ENCODE measurements around the gene LTF.

Gene LTF

DNA sequence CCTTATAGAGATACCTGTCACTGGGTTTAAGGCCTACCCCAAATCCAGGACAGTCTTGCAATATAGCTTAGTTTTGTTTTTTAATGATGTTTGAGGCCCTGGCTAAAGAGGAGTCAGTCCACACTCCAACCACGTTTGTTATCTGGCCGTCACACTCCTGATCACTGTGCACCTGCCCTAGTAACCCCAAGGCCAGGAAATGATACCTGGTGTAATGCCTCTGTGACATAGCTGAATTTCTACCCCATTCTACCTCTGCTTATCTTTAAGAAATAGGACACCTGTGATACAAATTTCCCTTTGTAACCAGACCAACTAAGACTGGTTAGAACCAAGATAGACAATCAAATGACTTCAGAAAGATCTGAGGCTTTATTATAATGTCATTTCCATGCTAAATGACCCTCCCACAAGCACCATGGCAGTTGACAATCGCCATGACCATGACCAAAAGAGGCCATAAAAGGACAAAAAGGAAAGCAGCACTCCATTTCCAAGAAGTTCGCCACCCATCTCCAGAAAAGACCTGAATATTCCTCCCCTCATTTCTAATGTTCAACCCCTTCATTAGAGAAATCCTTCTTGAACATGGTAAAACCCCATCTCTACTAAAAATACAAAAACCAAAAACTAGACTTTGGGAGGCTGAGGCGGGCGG is 28.3 kb upstream of the LTF start:
- no peaks in the 10 kb centered on the region for H3K79me2 ChIP-seq (ENCODE audit: low read length)
- H3K4me1 ChIP-seq (ENCODE audit: low read length), result peaks cover 5% of the 10 kb centered on the region
- no peak overlapping the region for H3K4me2 ChIP-seq (ENCODE audit: low read length)
- H3K4me3 ChIP-seq (ENCODE audit: low read length), result no peak overlapping the region
- no peak for TF ChIP-seq EZH2phosphoT487 (IDR thresholded peaks at IDR 0.05; ENCODE audit: low read depth)
- TF ChIP-seq CTCF (IDR thresholded peaks at IDR 0.05; ENCODE audit: low read depth, low read length), result no peak
- peaks cover 33% of the 10 kb centered on the region for H3K27me3 ChIP-seq (ENCODE audit: low read depth, low read length)
- H3K9ac ChIP-seq (ENCODE audit: low read length), result no peak overlapping the region
- no peaks in the 10 kb centered on the region for H3K36me3 ChIP-seq (replicated peaks; ENCODE audit: low read depth, low read length)
- H2AFZ ChIP-seq (ENCODE audit: low read depth, low read length), result no peak overlapping the region
- no peak overlapping the region for H3K27ac ChIP-seq (ENCODE audit: low read length)
- H3K9me3 ChIP-seq (ENCODE audit: insufficient read depth, low read length), result no peaks in the 10 kb centered on the region
- H4K20me1 ChIP-seq (ENCODE audit: insufficient read depth, low read length), result no peaks in the 10 kb centered on the region

DNA sequence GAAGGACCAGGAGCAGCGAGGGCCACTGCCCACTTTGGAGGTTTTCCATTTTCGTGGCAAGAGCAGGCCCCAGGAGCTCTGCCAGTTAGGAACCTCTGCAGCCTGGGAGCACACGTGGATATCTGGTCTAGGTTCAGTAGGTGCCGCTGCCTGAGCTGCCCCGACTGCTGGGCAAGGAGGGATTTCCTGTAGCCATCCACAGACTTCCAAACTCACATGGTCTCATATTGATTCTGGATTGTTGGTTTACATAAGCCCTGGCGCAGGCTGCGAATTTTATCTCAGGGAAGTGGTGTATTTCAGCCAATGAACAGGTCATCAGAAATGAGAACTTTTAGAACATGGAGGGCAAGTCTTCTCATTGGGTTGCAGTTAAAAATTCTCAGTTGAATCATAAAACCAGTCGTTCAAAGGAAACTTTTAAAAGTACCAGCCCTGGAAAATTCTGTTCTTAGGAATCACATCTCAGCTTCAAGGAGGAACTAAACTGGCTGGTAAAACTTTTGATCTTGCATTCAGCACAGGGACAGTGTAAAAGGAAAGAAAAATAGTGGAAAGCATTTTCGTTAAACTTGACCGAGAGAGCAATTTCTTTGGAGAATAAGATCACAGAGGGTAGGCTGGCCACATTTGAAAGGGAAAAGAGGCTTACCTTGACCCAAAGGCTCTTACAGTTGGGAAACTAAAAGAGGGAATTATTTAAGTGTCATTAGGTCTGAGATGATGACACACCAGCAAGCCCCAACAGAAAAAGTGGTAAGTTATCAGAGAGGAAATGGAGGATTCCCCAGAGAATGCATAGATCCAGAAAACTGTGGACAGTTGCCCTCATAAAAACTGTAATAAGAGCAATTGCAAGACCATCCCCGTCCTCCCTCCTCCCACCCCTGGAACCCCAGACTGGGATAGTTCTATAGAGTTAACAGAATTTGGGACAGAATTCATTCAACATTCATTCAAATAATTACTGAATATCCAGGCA is 26.7 kb upstream of the LTF start:
- Histone ChIP-seq H2AFZ (ENCODE audit: low read depth, low read length) (no peak overlapping the region), H4K20me1 (ENCODE audit: insufficient read depth, low read length) (no peaks in the 10 kb centered on the region), H3K4me2 (ENCODE audit: low read length) (no peak overlapping the region), H3K27ac (ENCODE audit: low read length) (no peak overlapping the region), H3K9ac (ENCODE audit: low read length) (no peak overlapping the region), H3K9me3 (ENCODE audit: insufficient read depth, low read length) (no peaks in the 10 kb centered on the region), H3K4me1 (ENCODE audit: low read length) (peaks cover 5% of the 10 kb centered on the region), H3K4me3 (ENCODE audit: low read length) (no peak overlapping the region), H3K79me2 (ENCODE audit: low read length) (no peaks in the 10 kb centered on the region), H3K36me3 (replicated peaks; ENCODE audit: low read depth, low read length) (no peaks in the 10 kb centered on the region), H3K27me3 (ENCODE audit: low read depth, low read length) (peaks cover 42% of the 10 kb centered on the region)
- TF ChIP-seq CTCF (IDR thresholded peaks at IDR 0.05; ENCODE audit: low read depth, low read length) (no peak), EZH2phosphoT487 (IDR thresholded peaks at IDR 0.05; ENCODE audit: low read depth) (no peak)

DNA sequence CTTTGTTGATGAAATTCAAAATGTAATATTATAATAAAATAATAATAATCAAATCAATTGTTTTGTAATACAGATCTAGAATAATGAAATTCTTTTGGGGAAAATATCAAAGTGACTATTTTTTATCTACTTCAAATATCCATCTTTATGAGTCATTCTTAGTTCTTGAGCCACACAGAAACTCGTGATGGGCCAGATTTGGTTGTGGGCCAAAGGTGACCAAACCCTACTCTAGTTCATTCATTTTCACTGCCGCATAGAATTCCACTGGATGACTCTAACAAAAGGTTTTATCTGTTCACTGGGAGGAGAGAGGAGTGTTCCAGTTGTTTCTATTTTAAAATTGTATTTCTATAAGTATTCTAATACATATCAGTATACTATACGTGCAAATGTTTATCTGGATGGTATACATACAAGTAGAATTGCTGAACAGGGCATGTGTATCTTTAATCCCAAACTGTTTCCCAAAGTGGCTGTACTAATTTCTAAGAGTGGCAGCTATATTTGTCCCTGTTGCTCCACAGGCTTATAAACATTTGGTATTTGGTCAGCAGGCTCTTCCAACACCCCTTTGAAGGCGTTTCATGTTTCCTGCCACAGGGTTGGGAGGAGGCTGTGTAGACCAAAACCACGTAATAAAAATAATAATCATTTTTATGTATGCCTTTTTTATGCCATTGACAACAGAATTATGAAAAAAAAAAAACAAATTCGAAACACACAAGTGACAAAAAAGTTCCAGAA is 25.8 kb upstream of the LTF start:
- Histone ChIP-seq H3K9ac (ENCODE audit: low read length) (no peak overlapping the region), H3K27me3 (ENCODE audit: low read depth, low read length) (peaks cover 42% of the 10 kb centered on the region), H3K27ac (ENCODE audit: low read length) (no peak overlapping the region), H4K20me1 (ENCODE audit: insufficient read depth, low read length) (no peaks in the 10 kb centered on the region), H3K9me3 (ENCODE audit: insufficient read depth, low read length) (no peaks in the 10 kb centered on the region), H3K79me2 (ENCODE audit: low read length) (no peaks in the 10 kb centered on the region), H3K4me2 (ENCODE audit: low read length) (no peak overlapping the region), H3K4me3 (ENCODE audit: low read length) (no peak overlapping the region), H3K4me1 (ENCODE audit: low read length) (peaks cover 5% of the 10 kb centered on the region), H2AFZ (ENCODE audit: low read depth, low read length) (no peak overlapping the region), H3K36me3 (replicated peaks; ENCODE audit: low read depth, low read length) (no peaks in the 10 kb centered on the region)
- TF ChIP-seq EZH2phosphoT487 (IDR thresholded peaks at IDR 0.05; ENCODE audit: low read depth) (no peak), CTCF (IDR thresholded peaks at IDR 0.05; ENCODE audit: low read depth, low read length) (no peak)

- no peak overlapping the region for H2AFZ ChIP-seq (ENCODE audit: low read depth, low read length)
- no peak overlapping the region for H3K4me3 ChIP-seq (ENCODE audit: low read length)
- no peak for TF ChIP-seq CTCF (IDR thresholded peaks at IDR 0.05; ENCODE audit: low read depth, low read length)
- no peak for TF ChIP-seq EZH2phosphoT487 (IDR thresholded peaks at IDR 0.05; ENCODE audit: low read depth)
- H3K9me3 ChIP-seq (ENCODE audit: insufficient read depth, low read length), result no peaks in the 10 kb centered on the region
- peaks cover 5% of the 10 kb centered on the region for H3K4me1 ChIP-seq (ENCODE audit: low read length)
- H3K27ac ChIP-seq (ENCODE audit: low read length), result no peak overlapping the region
- H3K79me2 ChIP-seq (ENCODE audit: low read length), result no peaks in the 10 kb centered on the region
- H3K36me3 ChIP-seq (replicated peaks; ENCODE audit: low read depth, low read length), result no peaks in the 10 kb centered on the region
- H3K4me2 ChIP-seq (ENCODE audit: low read length), result no peak overlapping the region
- H3K27me3 ChIP-seq (ENCODE audit: low read depth, low read length), result peaks cover 42% of the 10 kb centered on the region
- H4K20me1 ChIP-seq (ENCODE audit: insufficient read depth, low read length), result no peaks in the 10 kb centered on the region
- H3K9ac ChIP-seq (ENCODE audit: low read length), result no peak overlapping the region
These were observed 25.2 kb upstream of the LTF start for GRCh38 chr3:46489875-46490274.

Data from OCI-LY3 (cell line).